CD14-positive monocyte (primary cell): Measurements from ENCODE around the gene ZDHHC11. TPM values are rescaled to one million over a fixed set of nuclear protein-coding genes. Genes with fewer than 3 reads are reported as not detected.
"Not testable (repeated sequence)": the region's sequence is repeated elsewhere in the genome, so short reads cannot be mapped to it uniquely, and the experiment has no call there.

ENCODE experiments used
- DNase-seq, 3 donors: peaks; one replicate each; pipeline ENCODE4 v3.0.0-alpha.2; 2011 to 2022
- H2AFZ ChIP-seq: 2 replicates; pipeline ENCODE4 v1.6.0; 2012; ENCODE audit warnings: mild to moderate bottlenecking, low read depth, low read length, inconsistent platforms; ENCODE audit not compliant: insufficient read depth, poor library complexity, severe bottlenecking
- H3K27ac ChIP-seq, 2 donors: 1 replicate in 1 of 2; 2 replicates in 1 of 2; pipeline ENCODE4 v1.5.1; 2012 to 2013; ENCODE audit warnings: low read length in 2 of 2, control low read depth in 1 of 2, inconsistent platforms in 1 of 2, low read depth in 1 of 2, mild to moderate bottlenecking in 1 of 2
- H3K27me3 ChIP-seq, 2 donors: one replicate each; pipeline versions ENCODE4 v1.6.0 to v1.6.1; 2011 to 2013; ENCODE audit warnings: low read length in 2 of 2; ENCODE audit not compliant: control insufficient read depth in 2 of 2, insufficient read depth in 2 of 2
- H3K36me3 ChIP-seq, 2 donors: replicated peaks in 1 of 2; 1 replicate in 1 of 2; 2 replicates in 1 of 2; pipeline versions ENCODE4 v1.5.1 to v1.6.1; 2012 to 2013; ENCODE audit warnings: low read length in 2 of 2, control low read depth in 1 of 2, inconsistent platforms in 1 of 2, mild to moderate bottlenecking in 1 of 2; ENCODE audit not compliant: insufficient read depth in 2 of 2, control insufficient read depth in 1 of 2
- H3K4me1 ChIP-seq, 2 donors: 1 replicate in 1 of 2; 2 replicates in 1 of 2; pipeline versions ENCODE4 v1.5.1 to v1.6.1; 2012 to 2013; ENCODE audit warnings: low read length in 2 of 2, control low read depth in 1 of 2, inconsistent platforms in 1 of 2, mild to moderate bottlenecking in 1 of 2, moderate library complexity in 1 of 2; ENCODE audit not compliant: insufficient read depth in 2 of 2, control insufficient read depth in 1 of 2
- H3K4me2 ChIP-seq: replicated peaks from 2 replicates; pipeline ENCODE3; 2012; ENCODE audit warnings: low read length, moderate library complexity, mild to moderate bottlenecking; ENCODE audit not compliant: poor library complexity, severe bottlenecking; ENCODE audit errors: extremely low read depth
- H3K4me3 ChIP-seq, 3 experiments: fragments of 200-600 bp in 1 of 3; sonication (generic) in 1 of 3; replicated peaks in 1 of 3; 1 replicate in 2 of 3; 2 replicates in 1 of 3; pipeline ENCODE4 v1.5.1; 2011 to 2013; ENCODE audit warnings: low read length in 3 of 3, mild to moderate bottlenecking in 3 of 3, control low read depth in 2 of 3, low read depth in 2 of 3, inconsistent platforms in 1 of 3, moderate library complexity in 1 of 3
- H3K79me2 ChIP-seq: 2 replicates; pipeline ENCODE4 v1.6.0; 2012; ENCODE audit warnings: mild to moderate bottlenecking, control low read depth, inconsistent platforms, low read length, moderate library complexity; ENCODE audit not compliant: insufficient read depth
- H3K9ac ChIP-seq: 2 replicates; pipeline ENCODE4 v1.6.0; 2017; ENCODE audit warnings: low read length, mild to moderate bottlenecking; ENCODE audit not compliant: insufficient read depth, poor library complexity, severe bottlenecking
- H3K9me3 ChIP-seq, 2 donors: replicated peaks in 1 of 2; 1 replicate in 1 of 2; 2 replicates in 1 of 2; pipeline versions ENCODE4 v1.5.1 to v1.6.1; 2012 to 2013; ENCODE audit warnings: low read length in 2 of 2, control low read depth in 1 of 2; ENCODE audit not compliant: control insufficient read depth in 1 of 2, insufficient read depth in 1 of 2
- H4K20me1 ChIP-seq: 2 replicates; pipeline ENCODE4 v1.6.0; 2012; ENCODE audit warnings: mild to moderate bottlenecking, low read length, control low read depth, moderate library complexity; ENCODE audit not compliant: insufficient read depth
- H3K27ac Mint-ChIP-seq, 7 donors: one replicate each; pipeline ENCODE4 v1.8.0; 2020; ENCODE audit warnings: mild to moderate bottlenecking in 7 of 7, mixed read lengths in 7 of 7, moderate library complexity in 6 of 7, inconsistent platforms in 2 of 7
- H3K27me3 Mint-ChIP-seq, 3 donors: one replicate each; pipeline ENCODE4 v1.8.0; 2021 to 2022; ENCODE audit warnings: low read depth in 3 of 3, mild to moderate bottlenecking in 3 of 3, mixed read lengths in 3 of 3, moderate library complexity in 3 of 3, inconsistent platforms in 1 of 3
- H3K36me3 Mint-ChIP-seq, 2 donors: one replicate each; pipeline ENCODE4 v1.8.0; 2020; ENCODE audit warnings: mixed read lengths in 2 of 2, inconsistent platforms in 1 of 2, mild to moderate bottlenecking in 1 of 2
- H3K4me1 Mint-ChIP-seq: one replicate; pipeline ENCODE4 v1.8.0; 2020; ENCODE audit warnings: mild to moderate bottlenecking, mixed read lengths
- H3K4me3 Mint-ChIP-seq, 2 donors: one replicate each; pipeline ENCODE4 v1.8.0; 2020; ENCODE audit warnings: mild to moderate bottlenecking in 2 of 2, mixed read lengths in 2 of 2, moderate library complexity in 1 of 2
- H3K9me3 Mint-ChIP-seq, 7 donors: one replicate each; pipeline ENCODE4 v1.8.0; 2020 to 2022; ENCODE audit warnings: mixed read lengths in 7 of 7, mild to moderate bottlenecking in 6 of 7, moderate library complexity in 6 of 7, inconsistent platforms in 2 of 7
- WGBS: methylation state at CpG from one replicate; pipeline ENCODE4 v1.1.5; 2013; ENCODE audit warnings: missing lambda C conversion rate; ENCODE audit not compliant: insufficient coverage; 5-methylcytosine and 5-hydroxymethylcytosine counted together
- intact Hi-C, 2 donors: fragments of 100-400 bp; cut with micrococcal nuclease; formaldehyde crosslinking; loops; one replicate each; pipeline versions ENCODE4 v1.15.0 to v1.15.1; 2023
- polyA plus RNA-seq, 3 donors: library from polyadenylated mRNA; depleted of rRNA in 1 of 3; unstranded in 2 of 3; stranded (reverse) in 1 of 3; fragments of 300-500 nt in 2 of 3; fragments of >200 nt in 1 of 3; fragmentation: Illumina TruSeq in 2 of 3; gene quantifications; 1 replicate in 2 of 3; 2 replicates in 1 of 3; pipeline ENCODE4 v1.2.3, GENCODE V29; 2012 to 2021
- TF ChIP-seq, protein P1 (sequence below): fragments of 200-600 bp; IDR thresholded peaks from one replicate; pipeline ENCODE4 v1.8.0; 2022; ENCODE audit warnings: antibody characterized with exemption, mild to moderate bottlenecking

The ZDHHC11 gene
- polyA plus RNA-seq, 3 donors = 1.8 TPM; not detected in 2

DNA sequence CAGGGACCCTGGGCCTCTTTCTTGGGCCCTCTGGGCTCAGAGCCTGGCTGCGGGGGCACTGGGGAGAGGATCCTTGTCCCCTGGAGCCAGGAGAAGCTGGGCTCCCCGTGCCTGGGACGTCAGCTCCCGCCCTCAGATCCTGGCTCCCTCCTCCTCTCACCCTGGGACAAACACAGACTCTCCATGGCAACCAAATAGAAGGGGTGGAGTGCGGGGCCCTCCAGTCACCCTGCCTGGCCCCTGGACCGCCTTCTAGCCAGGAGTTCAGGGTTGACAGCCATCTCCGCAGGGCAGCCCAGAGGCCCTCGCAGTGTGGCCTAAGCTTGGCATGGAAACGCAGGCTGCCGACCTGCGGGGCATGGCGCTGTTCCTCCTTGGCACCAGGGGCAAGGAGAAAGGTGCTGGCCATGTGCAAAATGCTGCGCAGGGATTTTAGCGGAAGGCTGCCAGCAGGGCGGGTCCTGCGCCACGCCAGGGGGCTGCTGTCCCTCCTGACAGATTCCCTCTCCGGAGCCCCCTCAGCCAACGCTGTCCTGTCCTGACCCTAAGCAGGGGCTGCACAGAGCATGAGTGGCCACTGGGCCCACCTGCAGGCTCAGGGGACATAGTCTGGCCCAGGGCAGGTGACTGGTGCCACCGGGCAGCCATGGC is 1.0 kb downstream of the ZDHHC11 start:
- no peaks in the 10 kb centered on the region for H3K4me1 Mint-ChIP-seq
- no peak overlapping the region for H2AFZ ChIP-seq
- TF ChIP-seq, protein P1, sequence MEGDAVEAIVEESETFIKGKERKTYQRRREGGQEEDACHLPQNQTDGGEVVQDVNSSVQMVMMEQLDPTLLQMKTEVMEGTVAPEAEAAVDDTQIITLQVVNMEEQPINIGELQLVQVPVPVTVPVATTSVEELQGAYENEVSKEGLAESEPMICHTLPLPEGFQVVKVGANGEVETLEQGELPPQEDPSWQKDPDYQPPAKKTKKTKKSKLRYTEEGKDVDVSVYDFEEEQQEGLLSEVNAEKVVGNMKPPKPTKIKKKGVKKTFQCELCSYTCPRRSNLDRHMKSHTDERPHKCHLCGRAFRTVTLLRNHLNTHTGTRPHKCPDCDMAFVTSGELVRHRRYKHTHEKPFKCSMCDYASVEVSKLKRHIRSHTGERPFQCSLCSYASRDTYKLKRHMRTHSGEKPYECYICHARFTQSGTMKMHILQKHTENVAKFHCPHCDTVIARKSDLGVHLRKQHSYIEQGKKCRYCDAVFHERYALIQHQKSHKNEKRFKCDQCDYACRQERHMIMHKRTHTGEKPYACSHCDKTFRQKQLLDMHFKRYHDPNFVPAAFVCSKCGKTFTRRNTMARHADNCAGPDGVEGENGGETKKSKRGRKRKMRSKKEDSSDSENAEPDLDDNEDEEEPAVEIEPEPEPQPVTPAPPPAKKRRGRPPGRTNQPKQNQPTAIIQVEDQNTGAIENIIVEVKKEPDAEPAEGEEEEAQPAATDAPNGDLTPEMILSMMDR = no peak
- no peak overlapping the region for H3K4me2 ChIP-seq
- WGBS = 94% methylated on average over 17 of the region's 20 CpGs
- peaks cover 4 to 7% (median 7%) of the 10 kb centered on the region in 3 donors for H3K27me3 Mint-ChIP-seq
- no peak overlapping the region for H3K4me3 ChIP-seq
- H3K4me1 ChIP-seq = no peaks in the 10 kb centered on the region
- H3K4me3 Mint-ChIP-seq = no peak overlapping the region
- no peaks in the 10 kb centered on the region for H4K20me1 ChIP-seq
- H3K36me3 Mint-ChIP-seq = no peaks in the 10 kb centered on the region
- no peak overlapping the region for H3K9ac ChIP-seq
- H3K9me3 ChIP-seq = no peaks in the 10 kb centered on the region
- H3K9me3 Mint-ChIP-seq = no peaks in the 10 kb centered on the region
- H3K27ac ChIP-seq = no peak overlapping the region
- intact Hi-C loops = no loop called here
- H3K27me3 ChIP-seq = no peaks in the 10 kb centered on the region
- H3K27ac Mint-ChIP-seq = no peak overlapping the region
- H3K36me3 ChIP-seq = no peaks in the 10 kb centered on the region
- no peak for DNase-seq
- H3K79me2 ChIP-seq = no peaks in the 10 kb centered on the region

DNA sequence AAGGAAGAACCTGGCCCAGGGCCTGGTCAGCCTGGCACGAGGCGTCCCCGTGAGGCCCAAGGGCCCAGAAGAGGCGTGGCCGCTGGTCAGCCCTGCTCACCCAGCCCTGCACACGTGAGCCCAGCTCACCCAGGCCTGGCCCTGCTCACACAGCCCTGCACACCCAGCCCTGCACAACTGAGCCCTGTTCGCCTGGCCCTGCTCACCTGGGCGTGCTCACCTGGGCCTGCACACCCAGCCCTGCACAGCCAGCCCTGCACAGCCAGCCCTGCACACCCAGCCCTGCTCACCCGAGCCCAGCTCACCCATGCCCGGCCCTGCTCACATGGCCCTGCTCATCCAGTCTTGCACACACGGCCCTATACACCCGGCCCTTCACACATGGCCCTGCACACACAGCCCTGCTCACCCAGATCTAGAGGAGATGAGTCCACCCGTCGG is 2.1 kb downstream of the ZDHHC11 start:
- WGBS = 97% methylated on average over 11 of the region's 14 CpGs
- H3K27ac ChIP-seq = no peak overlapping the region
- H3K4me2 ChIP-seq = no peak overlapping the region
- H3K27me3 Mint-ChIP-seq = peaks cover 4 to 8% (median 7%) of the 10 kb centered on the region in 3 donors
- no peaks in the 10 kb centered on the region for H3K36me3 Mint-ChIP-seq
- no peak overlapping the region for H3K9ac ChIP-seq
- no peak overlapping the region for H2AFZ ChIP-seq
- no peak overlapping the region for H3K4me3 ChIP-seq
- no peaks in the 10 kb centered on the region for H3K27me3 ChIP-seq
- no peaks in the 10 kb centered on the region for H3K4me1 ChIP-seq
- no peaks in the 10 kb centered on the region for H3K36me3 ChIP-seq
- intact Hi-C loops = no loop called here
- no peak overlapping the region for H3K4me3 Mint-ChIP-seq
- H3K4me1 Mint-ChIP-seq = no peaks in the 10 kb centered on the region
- H3K9me3 Mint-ChIP-seq = no peaks in the 10 kb centered on the region
- no peaks in the 10 kb centered on the region for H3K79me2 ChIP-seq
- peak overlapping the region in 1 of 7 donors; percentile 33 for H3K27ac Mint-ChIP-seq
- H4K20me1 ChIP-seq = no peaks in the 10 kb centered on the region
- DNase-seq = no peak
- TF ChIP-seq, protein P1 = no peak
- no peaks in the 10 kb centered on the region for H3K9me3 ChIP-seq

DNA sequence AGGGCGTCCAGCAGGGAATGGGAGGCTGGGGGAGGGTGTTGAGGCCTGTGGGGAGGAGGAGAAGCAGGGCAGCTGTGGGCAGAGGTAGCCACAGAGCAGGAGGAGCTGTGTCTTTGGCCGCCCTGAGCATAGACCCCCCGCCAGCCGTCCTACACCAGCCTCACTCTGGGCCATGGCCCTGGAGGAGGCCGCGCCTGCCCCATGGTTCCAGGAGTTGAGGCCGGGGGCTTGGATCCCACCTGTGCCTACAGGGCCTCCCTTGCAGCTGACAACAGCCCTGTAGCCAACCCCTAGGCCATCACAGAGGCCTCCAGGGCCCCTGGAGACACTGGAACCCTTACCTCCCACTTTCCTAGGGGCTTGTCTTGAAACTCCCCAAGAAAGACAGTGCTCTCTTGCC is 3.0 kb downstream of the ZDHHC11 start:
- intact Hi-C loops, H3K4me1 ChIP-seq, H2AFZ ChIP-seq, H4K20me1 ChIP-seq, H3K4me1 Mint-ChIP-seq, H3K9me3 Mint-ChIP-seq, H3K27ac Mint-ChIP-seq, H3K79me2 ChIP-seq, H3K4me2 ChIP-seq, H3K36me3 ChIP-seq, H3K4me3 Mint-ChIP-seq, H3K27me3 ChIP-seq, H3K4me3 ChIP-seq, H3K27me3 Mint-ChIP-seq, H3K27ac ChIP-seq, H3K9ac ChIP-seq, H3K36me3 Mint-ChIP-seq, DNase-seq, H3K9me3 ChIP-seq: not testable (repeated sequence)
- 96% methylated on average over 3 of the region's 7 CpGs for WGBS
